Breast epithelium (tissue), 3 donors: ENCODE results near the gene DCAF8.

ENCODE experiments used
- CTCF ChIP-seq, 3 donors: fragments of 450-650 bp; IDR thresholded peaks; one replicate each; pipeline ENCODE4 v1.5.1; 2016 to 2017; ENCODE audit warnings: antibody characterized with exemption in 3 of 3, mild to moderate bottlenecking in 3 of 3, moderate library complexity in 3 of 3
- POLR2A ChIP-seq: fragments of 450-650 bp; IDR thresholded peaks from one replicate; pipeline ENCODE4 v1.6.1; 2016; ENCODE audit warnings: antibody characterized with exemption, mild to moderate bottlenecking, moderate library complexity
- POLR2AphosphoS5 ChIP-seq, 3 donors: sonication (generic); formaldehyde crosslinking; IDR thresholded peaks; one replicate each; pipeline ENCODE4 v1.6.1; 2017; ENCODE audit warnings: antibody characterized with exemption in 3 of 3

- TF ChIP-seq CTCF (IDR thresholded peaks at IDR 0.05) = no peak
- no peak for TF ChIP-seq POLR2A
- peak in 2 of 3 donors; percentile 32 to 65 for TF ChIP-seq POLR2AphosphoS5 (IDR thresholded peaks at IDR 0.05)
These were observed 56.9 kb downstream of the DCAF8 start, which contains the start of gene PEA15 for GRCh38 chr1:160205242-160206035.
